ENCODE measurements around the gene DPYD. TPM values are rescaled to one million over a fixed set of nuclear protein-coding genes. Genes with fewer than 3 reads are reported as not detected.

The DPYD gene
- total RNA-seq, 1 donor from 2014 or later: 8.8 TPM

GRCh38 chr1:97743129-97743528, 177.7 kb downstream of the DPYD start:
- TF ChIP-seq, protein P1, sequence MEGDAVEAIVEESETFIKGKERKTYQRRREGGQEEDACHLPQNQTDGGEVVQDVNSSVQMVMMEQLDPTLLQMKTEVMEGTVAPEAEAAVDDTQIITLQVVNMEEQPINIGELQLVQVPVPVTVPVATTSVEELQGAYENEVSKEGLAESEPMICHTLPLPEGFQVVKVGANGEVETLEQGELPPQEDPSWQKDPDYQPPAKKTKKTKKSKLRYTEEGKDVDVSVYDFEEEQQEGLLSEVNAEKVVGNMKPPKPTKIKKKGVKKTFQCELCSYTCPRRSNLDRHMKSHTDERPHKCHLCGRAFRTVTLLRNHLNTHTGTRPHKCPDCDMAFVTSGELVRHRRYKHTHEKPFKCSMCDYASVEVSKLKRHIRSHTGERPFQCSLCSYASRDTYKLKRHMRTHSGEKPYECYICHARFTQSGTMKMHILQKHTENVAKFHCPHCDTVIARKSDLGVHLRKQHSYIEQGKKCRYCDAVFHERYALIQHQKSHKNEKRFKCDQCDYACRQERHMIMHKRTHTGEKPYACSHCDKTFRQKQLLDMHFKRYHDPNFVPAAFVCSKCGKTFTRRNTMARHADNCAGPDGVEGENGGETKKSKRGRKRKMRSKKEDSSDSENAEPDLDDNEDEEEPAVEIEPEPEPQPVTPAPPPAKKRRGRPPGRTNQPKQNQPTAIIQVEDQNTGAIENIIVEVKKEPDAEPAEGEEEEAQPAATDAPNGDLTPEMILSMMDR (IDR thresholded peaks at IDR 0.05; ENCODE audit: insufficient read depth, low read depth, low read length): no peak
- TF ChIP-seq EZH2 (IDR thresholded peaks at IDR 0.05; ENCODE audit: insufficient read depth, low read length): no peak
- Mint-ChIP-seq H3K27me3 (ENCODE audit: low read depth, unreplicated experiment) (no peaks in the 10 kb centered on the region), H3K4me3 (ENCODE audit: unreplicated experiment) (no peak overlapping the region), H3K9me3 (ENCODE audit: unreplicated experiment) (no peaks in the 10 kb centered on the region), H3K4me1 (ENCODE audit: low read depth, unreplicated experiment) (peaks cover 1% of the 10 kb centered on the region), H3K27ac (ENCODE audit: unreplicated experiment) (no peak overlapping the region), H3K36me3 (ENCODE audit: low read depth, unreplicated experiment) (no peaks in the 10 kb centered on the region)
- no peaks in the 10 kb centered on the region for H3K36me3 ChIP-seq (ENCODE audit: insufficient read depth, low read length)
- no peaks in the 10 kb centered on the region for H3K9me3 ChIP-seq (ENCODE audit: insufficient read depth, low read depth, low read length)
- no peak overlapping the region for H3K4me3 ChIP-seq (ENCODE audit: insufficient read depth, low read depth, low read length)
- no peaks in the 10 kb centered on the region for H4K20me1 ChIP-seq (ENCODE audit: insufficient read depth, low read length)
- no peaks in the 10 kb centered on the region for H3K27me3 ChIP-seq (ENCODE audit: insufficient read depth, low read length)
- H3K9ac ChIP-seq (ENCODE audit: low read length): no peak overlapping the region
- H3K27ac ChIP-seq (ENCODE audit: low read depth, low read length): no peak overlapping the region
- H3K4me2 ChIP-seq (ENCODE audit: low read length): no peak overlapping the region
- no peak overlapping the region for H2AFZ ChIP-seq (ENCODE audit: low read depth, low read length)
- H3K4me1 ChIP-seq (ENCODE audit: insufficient read depth, low read length): no peaks in the 10 kb centered on the region
- H3K79me2 ChIP-seq (ENCODE audit: insufficient read depth, low read length): no peaks in the 10 kb centered on the region
- FAIRE-seq: no peak
- DNase-seq (ENCODE audit: low read depth): no peak

GRCh38 chr1:97740891-97741290, 179.9 kb downstream of the DPYD start:
- TF ChIP-seq EZH2 (IDR thresholded peaks at IDR 0.05; ENCODE audit: insufficient read depth, low read length): no peak
- TF ChIP-seq, protein P1 (IDR thresholded peaks at IDR 0.05; ENCODE audit: insufficient read depth, low read depth, low read length): no peak
- Mint-ChIP-seq H3K4me3 (ENCODE audit: unreplicated experiment) (no peak overlapping the region), H3K4me1 (ENCODE audit: low read depth, unreplicated experiment) (peaks cover 1% of the 10 kb centered on the region), H3K27ac (ENCODE audit: unreplicated experiment) (no peak overlapping the region), H3K9me3 (ENCODE audit: unreplicated experiment) (no peaks in the 10 kb centered on the region), H3K27me3 (ENCODE audit: low read depth, unreplicated experiment) (no peaks in the 10 kb centered on the region), H3K36me3 (ENCODE audit: low read depth, unreplicated experiment) (no peaks in the 10 kb centered on the region)
- Histone ChIP-seq H3K4me3 (ENCODE audit: insufficient read depth, low read depth, low read length) (no peak overlapping the region), H3K79me2 (ENCODE audit: insufficient read depth, low read length) (no peaks in the 10 kb centered on the region), H3K36me3 (ENCODE audit: insufficient read depth, low read length) (no peaks in the 10 kb centered on the region), H3K27ac (ENCODE audit: low read depth, low read length) (no peak overlapping the region), H3K27me3 (ENCODE audit: insufficient read depth, low read length) (no peaks in the 10 kb centered on the region), H3K9me3 (ENCODE audit: insufficient read depth, low read depth, low read length) (no peaks in the 10 kb centered on the region), H3K9ac (ENCODE audit: low read length) (no peak overlapping the region), H2AFZ (ENCODE audit: low read depth, low read length) (no peak overlapping the region), H3K4me2 (ENCODE audit: low read length) (no peak overlapping the region), H3K4me1 (ENCODE audit: insufficient read depth, low read length) (no peaks in the 10 kb centered on the region), H4K20me1 (ENCODE audit: insufficient read depth, low read length) (no peaks in the 10 kb centered on the region)
- DNase-seq (ENCODE audit: low read depth) (no peak), FAIRE-seq (no peak)

DNA sequence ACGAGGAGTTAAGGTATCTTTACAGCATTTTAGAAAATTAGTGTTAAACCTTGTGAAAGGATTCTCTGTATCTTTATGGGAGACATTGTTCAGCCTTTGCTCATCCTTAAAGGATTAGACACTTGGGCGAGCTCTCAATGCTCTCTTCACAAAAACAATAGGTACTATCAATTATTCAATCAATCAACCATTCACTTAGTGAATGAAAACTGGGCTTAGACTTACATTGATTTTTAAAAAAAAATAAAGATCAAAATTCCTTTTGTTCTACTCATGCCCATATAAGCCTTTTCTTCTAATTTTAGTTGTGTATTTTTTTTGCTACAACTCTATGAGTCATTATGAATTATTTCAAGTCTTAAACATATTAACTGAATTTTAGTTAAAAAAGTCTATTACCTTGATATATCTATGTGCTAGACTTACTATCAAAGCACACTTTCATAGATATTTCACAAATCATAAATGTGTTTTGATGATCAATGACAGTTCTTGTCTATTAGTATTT, 181.2 kb downstream of the DPYD start:
- peak overlapping the region; percentile 23 for H3K27ac ChIP-seq (ENCODE audit: low read depth, low read length)
- no peaks in the 10 kb centered on the region for H4K20me1 ChIP-seq (ENCODE audit: insufficient read depth, low read length)
- Mint-ChIP-seq H3K4me1 (ENCODE audit: low read depth, unreplicated experiment) (peaks cover 1% of the 10 kb centered on the region), H3K4me3 (ENCODE audit: unreplicated experiment) (no peak overlapping the region), H3K9me3 (ENCODE audit: unreplicated experiment) (no peaks in the 10 kb centered on the region), H3K27ac (ENCODE audit: unreplicated experiment) (no peak overlapping the region), H3K36me3 (ENCODE audit: low read depth, unreplicated experiment) (no peaks in the 10 kb centered on the region), H3K27me3 (ENCODE audit: low read depth, unreplicated experiment) (no peaks in the 10 kb centered on the region)
- H3K4me1 ChIP-seq (ENCODE audit: insufficient read depth, low read length): no peaks in the 10 kb centered on the region
- H3K4me2 ChIP-seq (ENCODE audit: low read length): no peak overlapping the region
- no peaks in the 10 kb centered on the region for H3K79me2 ChIP-seq (ENCODE audit: insufficient read depth, low read length)
- no peak for FAIRE-seq
- TF ChIP-seq, protein P1 (IDR thresholded peaks at IDR 0.05; ENCODE audit: insufficient read depth, low read depth, low read length): no peak
- TF ChIP-seq EZH2 (IDR thresholded peaks at IDR 0.05; ENCODE audit: insufficient read depth, low read length): no peak
- no peaks in the 10 kb centered on the region for H3K36me3 ChIP-seq (ENCODE audit: insufficient read depth, low read length)
- H3K4me3 ChIP-seq (ENCODE audit: insufficient read depth, low read depth, low read length): no peak overlapping the region
- H3K27me3 ChIP-seq (ENCODE audit: insufficient read depth, low read length): no peaks in the 10 kb centered on the region
- no peak overlapping the region for H3K9ac ChIP-seq (ENCODE audit: low read length)
- H2AFZ ChIP-seq (ENCODE audit: low read depth, low read length): no peak overlapping the region
- peak; percentile 30 for DNase-seq (ENCODE audit: low read depth)
- H3K9me3 ChIP-seq (ENCODE audit: insufficient read depth, low read depth, low read length): no peaks in the 10 kb centered on the region

Measured in astrocyte (in vitro differentiated cells and primary cell).